Cardiac fibroblast (primary cell): ENCODE data around the gene CATSPERD.

Experiments
- DNase-seq, 2 donors: peaks; one replicate each; pipeline versions ENCODE4 v3.0.0 to v3.0.0-alpha.2; 2010; ENCODE audit warnings: low read depth in 2 of 2
- H3K4me3 ChIP-seq, 2 donors: replicated peaks in 1 of 2; 1 replicate in 1 of 2; 2 replicates in 1 of 2; pipeline ENCODE4 v1.5.1; 2011; ENCODE audit warnings: low read depth in 2 of 2, low read length in 2 of 2, mild to moderate bottlenecking in 2 of 2, moderate library complexity in 1 of 2
- CTCF ChIP-seq: IDR thresholded peaks from one replicate; pipeline ENCODE4 v1.5.1; 2011; ENCODE audit warnings: low read depth, mild to moderate bottlenecking, low read length, inconsistent platforms

CATSPERD gene

DNA sequence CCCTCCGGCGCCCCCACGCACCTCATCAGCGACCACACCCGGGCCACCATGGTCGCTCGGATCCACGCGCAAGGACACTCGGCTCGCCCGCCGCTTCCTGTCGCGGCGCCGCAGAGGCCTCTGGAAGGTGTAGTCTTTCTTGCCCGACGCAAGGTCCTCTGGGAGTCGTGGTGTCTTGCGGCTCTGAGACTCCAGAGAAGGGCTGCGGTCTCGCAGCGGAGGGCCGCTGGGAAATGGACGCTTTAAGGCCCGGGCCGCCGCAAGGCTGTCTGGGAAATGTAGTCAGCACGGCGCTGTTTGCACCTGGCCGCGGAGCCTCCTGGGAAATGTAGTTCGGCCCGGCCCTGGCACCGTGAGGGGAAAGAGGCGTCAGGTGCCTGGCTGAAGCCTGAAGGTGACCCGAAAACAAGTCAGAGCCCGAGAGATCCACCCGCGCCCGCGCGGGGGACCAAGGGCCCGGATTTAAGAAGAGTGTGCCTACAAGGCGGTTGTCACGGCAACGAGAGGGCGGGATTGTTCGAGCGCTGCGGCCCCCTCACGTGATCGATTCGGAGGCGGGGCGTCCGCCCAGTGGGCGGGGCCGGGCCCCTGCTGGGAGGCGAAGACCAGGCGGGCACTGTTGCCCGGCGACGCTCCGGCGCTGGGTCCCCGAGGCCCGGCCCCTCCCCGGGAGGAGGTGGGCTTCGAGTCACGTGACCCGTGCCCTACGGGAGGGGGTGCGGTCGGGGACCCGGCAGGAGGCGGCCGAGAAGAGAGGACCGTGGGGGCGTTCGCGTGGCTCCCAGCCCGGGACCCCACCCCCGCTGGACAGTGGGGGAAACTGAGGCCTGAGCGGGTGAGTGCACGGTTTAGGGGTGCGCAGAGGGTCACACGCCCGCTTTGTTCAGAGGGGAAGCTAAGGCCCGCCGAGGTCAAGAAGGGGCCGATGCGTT is 39.7 kb upstream of the CATSPERD start, which contains the start of the genes HSD11B1L and MICOS13:
TSS of gene HSD11B1L (plus strand) at position 591 of the 932 bp plus-strand sequence. CDS start 3,806 bp downstream, outside the sequence.
TSS of gene MICOS13 (minus strand) at position 80 of the 932 bp plus-strand sequence. CDS start at position 50, 30 bp downstream.
- peak; percentile 99 to 100 for DNase-seq
- no peak for TF ChIP-seq CTCF
- H3K4me3 ChIP-seq, result peak within 1 kb of the TSS; percentile 96 to 99

DNA sequence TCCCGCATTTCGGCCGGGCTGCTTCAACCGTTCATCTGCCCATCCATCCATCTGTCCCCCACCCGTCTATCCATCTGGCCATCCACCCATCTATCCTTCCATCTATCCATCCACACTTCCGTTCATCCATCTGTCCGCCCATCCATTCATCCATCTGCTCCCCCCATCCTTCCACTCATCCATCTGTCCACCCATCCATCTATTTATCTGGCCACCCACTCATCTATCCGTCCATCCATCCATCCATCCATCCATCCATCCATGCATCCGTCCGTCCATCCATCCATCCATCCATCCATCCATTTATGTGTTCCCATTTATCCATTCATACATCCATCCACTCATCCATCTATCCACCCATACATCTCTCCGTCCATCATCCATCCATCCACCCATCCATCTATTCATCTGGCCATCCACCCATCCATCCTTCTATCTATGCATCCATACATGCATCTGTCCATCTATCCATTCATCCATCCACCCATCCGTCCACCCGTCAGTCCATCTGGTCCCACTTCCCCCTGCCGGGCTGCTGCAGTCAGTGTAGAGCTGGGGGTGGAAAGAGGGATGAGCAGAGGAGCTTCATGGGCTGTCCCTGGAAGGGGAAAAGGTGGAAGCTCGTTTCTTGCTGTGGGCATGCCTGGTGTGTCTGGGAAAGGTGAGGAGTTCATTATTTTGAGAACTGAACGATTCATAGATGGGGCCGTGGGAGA is 38.9 kb upstream of the CATSPERD start:
- peak overlapping the region; percentile 96 to 99 for H3K4me3 ChIP-seq
- no peak for TF ChIP-seq CTCF
- DNase-seq, result no peak

- H3K4me3 ChIP-seq, result no peak overlapping the region
- DNase-seq, result no peak
- TF ChIP-seq CTCF, result no peak
Measured at GRCh38 chr19:5682107-5682482, 38.3 kb upstream of the CATSPERD start.

- TF ChIP-seq CTCF, result no peak
- no peak for DNase-seq
- no peak overlapping the region for H3K4me3 ChIP-seq
Measured at GRCh38 chr19:5683177-5683886, 37.1 kb upstream of the CATSPERD start.

- H3K4me3 ChIP-seq, result no peak overlapping the region
- no peak for DNase-seq
- no peak for TF ChIP-seq CTCF
Measured at GRCh38 chr19:5684694-5685430, 35.6 kb upstream of the CATSPERD start.

DNA sequence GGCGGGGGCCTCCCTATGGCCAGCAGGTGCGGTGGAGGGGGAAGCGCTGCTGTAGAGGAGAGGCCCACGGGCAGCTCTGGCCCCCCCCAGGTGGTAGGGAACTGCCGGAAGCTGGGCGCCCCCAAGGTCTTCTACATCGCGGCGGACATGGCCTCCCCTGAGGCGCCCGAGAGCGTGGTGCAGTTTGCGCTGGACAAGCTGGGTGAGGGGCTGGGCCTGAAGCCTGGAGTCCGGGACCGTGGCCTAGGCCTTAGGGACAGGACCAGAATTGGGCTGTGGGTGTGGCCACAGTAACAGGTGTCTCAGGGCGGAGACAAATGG is 34.2 kb upstream of the CATSPERD start:
- TF ChIP-seq CTCF, result no peak
- no peak overlapping the region for H3K4me3 ChIP-seq
- no peak for DNase-seq
